Measurements from ENCODE around the gene ING3. TPM values are rescaled to one million over a fixed set of nuclear protein-coding genes. Genes with fewer than 3 reads are reported as not detected.

ING3 gene
- total and polyA plus RNA-seq, 9 of the 15 experiments (the other 6 are each of a cell fraction or from before 2014, with no cell fraction given): 22.8 to 233 (median 50.4) TPM

DNA sequence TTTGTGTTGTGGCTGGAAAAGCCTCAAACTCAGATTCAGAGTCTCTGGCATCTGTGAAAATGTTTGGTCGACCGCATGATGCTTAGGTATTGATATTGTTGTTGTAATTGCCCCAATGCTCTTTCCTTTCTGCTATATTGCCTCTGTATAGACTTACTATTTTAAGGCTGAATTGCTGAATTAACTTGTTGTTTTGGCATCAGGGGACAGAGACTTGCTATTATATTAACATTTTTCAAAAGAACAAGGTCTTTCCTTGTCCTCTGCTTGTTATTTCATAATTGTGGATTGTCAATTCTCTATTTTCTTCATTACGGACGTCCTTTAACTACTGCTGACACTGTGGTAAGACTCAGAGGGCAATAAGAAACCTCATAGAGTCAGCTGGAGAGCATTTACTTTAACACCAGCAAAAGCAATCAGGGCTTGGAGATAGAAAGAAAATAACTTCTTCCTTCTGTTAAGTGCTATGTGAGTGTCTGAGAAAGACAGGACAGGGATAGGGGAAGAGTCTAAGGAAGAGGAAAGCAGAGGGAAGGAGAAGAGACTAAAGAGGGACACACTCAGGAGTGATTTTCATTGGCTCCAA is 55.5 kb downstream of the ING3 start:
- H4K20me1 ChIP-seq (replicated peaks; ENCODE audit: control insufficient read depth, insufficient read depth, low read length): peaks cover 5% of the 10 kb centered on the region; the same call in 1 of the 2 replicates
- peak overlapping the region; percentile 1; the same call in 1 of the 2 replicates for H2AFZ ChIP-seq (ENCODE audit: low read depth, low read length)
- H3K4me2 ChIP-seq (ENCODE audit: insufficient read depth, low read length): peak overlapping the region; percentile 78
- peak overlapping the region; percentile 1; the same call in 1 of the 2 replicates for H3K4me3 ChIP-seq
- peak overlapping the region; percentile 24 to 31; a peak in 3 of 4 replicates for H3K9ac ChIP-seq (ENCODE audit: insufficient read depth in 1 of 2, low read depth in 2 of 2, low read length in 2 of 2)
- H3K27ac ChIP-seq (ENCODE audit: extremely low read depth, low read depth, low read length): peak overlapping the region; percentile 62
- intact Hi-C loops (cut with micrococcal nuclease) (no loop called here), in situ Hi-C loops (cut with MboI) (no loop called here)
- peaks cover 100% of the 10 kb centered on the region for H3K79me2 ChIP-seq (ENCODE audit: control insufficient read depth, insufficient read depth, low read length)
- FAIRE-seq: no peak
- H3K27me3 ChIP-seq (ENCODE audit: control insufficient read depth in 2 of 2, insufficient read depth in 2 of 2, low read length in 2 of 2): no peaks in the 10 kb centered on the region
- no peak for DNase-seq (ENCODE audit: extremely low read depth in 1 of 4, low spot score in 3 of 4)
- no TSS peak for BruUV-seq (replicated peaks)
- ATAC-seq: peak; percentile 42
- H3K9me3 ChIP-seq (replicated peaks; ENCODE audit: control insufficient read depth, insufficient read depth, low read depth, low read length): no peaks in the 10 kb centered on the region
- CTCF ChIA-PET (ENCODE audit: low intra/inter-chr PET ratio): no interaction called here
- H3K9me1 ChIP-seq (ENCODE audit: control insufficient read depth, insufficient read depth, low read length): no peaks in the 10 kb centered on the region
- peaks cover 92% of the 10 kb centered on the region for H3K36me3 ChIP-seq (ENCODE audit: control insufficient read depth, insufficient read depth, low read length)
- 23% methylated on average over 4 of the region's 4 CpGs for WGBS (ENCODE audit: insufficient coverage, low coverage, missing lambda C conversion rate)
- peaks cover 23 to 64% of the 10 kb centered on the region in 2 experiments for H3K4me1 ChIP-seq (replicated peaks in 1 of 2; ENCODE audit: control insufficient read depth in 2 of 2, insufficient read depth in 2 of 2, low read length in 2 of 2)
- POLR2A ChIA-PET: interaction anchor here (0.7 to 2.4 kb wide), 7 partner anchors 9 to 76 kb away, joined by 3 to 14 read pairs (median 4); no protein-coding TSS in a partner anchor
- TF ChIP-seq ZNF766 (CRISPR knock-in tag; conservative IDR thresholded peaks at IDR 0.05) (peak; percentile 83), DACH1 (IDR thresholded peaks at IDR 0.05; ENCODE audit: partially characterized antibody) (peak; percentile 5), SNIP1 (IDR thresholded peaks at IDR 0.05; ENCODE audit: low read depth) (no peak), CTBP1 (IDR thresholded peaks at IDR 0.05; ENCODE audit: borderline replicate concordance) (0 out of 2 replicates have a peak, but pooled peaks have one; percentile 5), ETV6 (IDR thresholded peaks at IDR 0.05; ENCODE audit: borderline replicate concordance in 1 of 2, low read depth in 2 of 2, low read length in 1 of 2) (0 out of 4 replicates have a peak, but pooled peaks of 1 of the 2 experiments have one; percentile 30), ETV6 (CRISPR knock-in tag; IDR thresholded peaks at IDR 0.05; ENCODE audit: borderline replicate concordance) (no peak), LARP7 (IDR thresholded peaks at IDR 0.05) (0 out of 2 replicates have a peak, but pooled peaks have one; percentile 12), OTX1 (CRISPR knock-in tag; IDR thresholded peaks at IDR 0.05) (0 out of 2 replicates have a peak, but pooled peaks have one; percentile 3), ZNF436 (CRISPR knock-in tag; IDR thresholded peaks at IDR 0.05) (no peak), LCOR (CRISPR knock-in tag; IDR thresholded peaks at IDR 0.05) (peak; percentile 36; the same call in 1 of the 2 replicates), RBBP5 (IDR thresholded peaks at IDR 0.05; ENCODE audit: borderline replicate concordance, insufficient read depth, low read length, poor library complexity, severe bottlenecking) (peak; percentile 16), FOXM1 (IDR thresholded peaks at IDR 0.05; ENCODE audit: low read depth) (no peak), FOXM1 (CRISPR knock-in tag; IDR thresholded peaks at IDR 0.05; ENCODE audit: low read depth) (no peak)
- TF ChIP-seq, protein P1, sequence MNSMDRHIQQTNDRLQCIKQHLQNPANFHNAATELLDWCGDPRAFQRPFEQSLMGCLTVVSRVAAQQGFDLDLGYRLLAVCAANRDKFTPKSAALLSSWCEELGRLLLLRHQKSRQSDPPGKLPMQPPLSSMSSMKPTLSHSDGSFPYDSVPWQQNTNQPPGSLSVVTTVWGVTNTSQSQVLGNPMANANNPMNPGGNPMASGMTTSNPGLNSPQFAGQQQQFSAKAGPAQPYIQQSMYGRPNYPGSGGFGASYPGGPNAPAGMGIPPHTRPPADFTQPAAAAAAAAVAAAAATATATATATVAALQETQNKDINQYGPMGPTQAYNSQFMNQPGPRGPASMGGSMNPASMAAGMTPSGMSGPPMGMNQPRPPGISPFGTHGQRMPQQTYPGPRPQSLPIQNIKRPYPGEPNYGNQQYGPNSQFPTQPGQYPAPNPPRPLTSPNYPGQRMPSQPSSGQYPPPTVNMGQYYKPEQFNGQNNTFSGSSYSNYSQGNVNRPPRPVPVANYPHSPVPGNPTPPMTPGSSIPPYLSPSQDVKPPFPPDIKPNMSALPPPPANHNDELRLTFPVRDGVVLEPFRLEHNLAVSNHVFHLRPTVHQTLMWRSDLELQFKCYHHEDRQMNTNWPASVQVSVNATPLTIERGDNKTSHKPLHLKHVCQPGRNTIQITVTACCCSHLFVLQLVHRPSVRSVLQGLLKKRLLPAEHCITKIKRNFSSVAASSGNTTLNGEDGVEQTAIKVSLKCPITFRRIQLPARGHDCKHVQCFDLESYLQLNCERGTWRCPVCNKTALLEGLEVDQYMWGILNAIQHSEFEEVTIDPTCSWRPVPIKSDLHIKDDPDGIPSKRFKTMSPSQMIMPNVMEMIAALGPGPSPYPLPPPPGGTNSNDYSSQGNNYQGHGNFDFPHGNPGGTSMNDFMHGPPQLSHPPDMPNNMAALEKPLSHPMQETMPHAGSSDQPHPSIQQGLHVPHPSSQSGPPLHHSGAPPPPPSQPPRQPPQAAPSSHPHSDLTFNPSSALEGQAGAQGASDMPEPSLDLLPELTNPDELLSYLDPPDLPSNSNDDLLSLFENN (IDR thresholded peaks at IDR 0.05; ENCODE audit: low read depth in 2 of 2, low read length in 2 of 2): no peak
- TF ChIP-seq, protein P2, sequence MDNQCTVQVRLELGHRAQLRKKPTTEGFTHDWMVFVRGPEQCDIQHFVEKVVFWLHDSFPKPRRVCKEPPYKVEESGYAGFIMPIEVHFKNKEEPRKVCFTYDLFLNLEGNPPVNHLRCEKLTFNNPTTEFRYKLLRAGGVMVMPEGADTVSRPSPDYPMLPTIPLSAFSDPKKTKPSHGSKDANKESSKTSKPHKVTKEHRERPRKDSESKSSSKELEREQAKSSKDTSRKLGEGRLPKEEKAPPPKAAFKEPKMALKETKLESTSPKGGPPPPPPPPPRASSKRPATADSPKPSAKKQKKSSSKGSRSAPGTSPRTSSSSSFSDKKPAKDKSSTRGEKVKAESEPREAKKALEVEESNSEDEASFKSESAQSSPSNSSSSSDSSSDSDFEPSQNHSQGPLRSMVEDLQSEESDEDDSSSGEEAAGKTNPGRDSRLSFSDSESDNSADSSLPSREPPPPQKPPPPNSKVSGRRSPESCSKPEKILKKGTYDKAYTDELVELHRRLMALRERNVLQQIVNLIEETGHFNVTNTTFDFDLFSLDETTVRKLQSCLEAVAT (IDR thresholded peaks at IDR 0.05): peak in 1 of 2 experiments; percentile 37; a peak in 1 of 4 replicates
- TF ChIP-seq, protein P3, sequence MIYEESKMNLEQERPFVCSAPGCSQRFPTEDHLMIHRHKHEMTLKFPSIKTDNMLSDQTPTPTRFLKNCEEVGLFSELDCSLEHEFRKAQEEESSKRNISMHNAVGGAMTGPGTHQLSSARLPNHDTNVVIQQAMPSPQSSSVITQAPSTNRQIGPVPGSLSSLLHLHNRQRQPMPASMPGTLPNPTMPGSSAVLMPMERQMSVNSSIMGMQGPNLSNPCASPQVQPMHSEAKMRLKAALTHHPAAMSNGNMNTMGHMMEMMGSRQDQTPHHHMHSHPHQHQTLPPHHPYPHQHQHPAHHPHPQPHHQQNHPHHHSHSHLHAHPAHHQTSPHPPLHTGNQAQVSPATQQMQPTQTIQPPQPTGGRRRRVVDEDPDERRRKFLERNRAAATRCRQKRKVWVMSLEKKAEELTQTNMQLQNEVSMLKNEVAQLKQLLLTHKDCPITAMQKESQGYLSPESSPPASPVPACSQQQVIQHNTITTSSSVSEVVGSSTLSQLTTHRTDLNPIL (CRISPR knock-in tag; IDR thresholded peaks at IDR 0.05): 0 out of 2 replicates have a peak, but pooled peaks have one; percentile 19
